Hepatocyte (in vitro differentiated cells): ENCODE results near the gene ERC2. TPM values are rescaled to one million over a fixed set of nuclear protein-coding genes. Genes with fewer than 3 reads are reported as not detected.
A peak's percentile ranks its signal among the peaks of the same experiment; 100 is the strongest.

Experiments used
- DNase-seq: peaks from one replicate; pipeline ENCODE4 v3.0.0-alpha.2; 2016; ENCODE audit warnings: low spot score
- H2AFZ ChIP-seq: fragments of 200-600 bp; sonication (generic); 2 replicates; pipeline ENCODE4 v1.6.0; 2016; ENCODE audit warnings: antibody characterized with exemption, mild to moderate bottlenecking
- H3K27ac ChIP-seq: fragments of 200-600 bp; sonication (generic); 2 replicates; pipeline ENCODE4 v1.5.1; 2016; ENCODE audit warnings: mild to moderate bottlenecking
- H3K27me3 ChIP-seq: fragments of 200-600 bp; sonication (generic); 2 replicates; pipeline ENCODE4 v1.6.1; 2016
- H3K36me3 ChIP-seq: fragments of 200-600 bp; sonication (generic); replicated peaks from 2 replicates; pipeline ENCODE4 v1.5.1; 2016; ENCODE audit warnings: low read depth; ENCODE audit not compliant: insufficient read depth
- H3K4me1 ChIP-seq: fragments of 200-600 bp; sonication (generic); 2 replicates; pipeline ENCODE4 v1.5.1; 2016; ENCODE audit warnings: mild to moderate bottlenecking, moderate library complexity; ENCODE audit not compliant: insufficient read depth
- H3K4me2 ChIP-seq: fragments of 200-600 bp; sonication (generic); 2 replicates; pipeline ENCODE4 v1.6.0; 2016
- H3K4me3 ChIP-seq: fragments of 200-600 bp; sonication (generic); 2 replicates; pipeline ENCODE4 v1.5.1; 2016; ENCODE audit warnings: mild to moderate bottlenecking
- H3K79me2 ChIP-seq: fragments of 200-600 bp; sonication (generic); 2 replicates; pipeline ENCODE4 v1.6.0; 2017; ENCODE audit warnings: mild to moderate bottlenecking
- H3K9me2 ChIP-seq: fragments of 200-600 bp; sonication (generic); replicated peaks from 2 replicates; pipeline ENCODE4 v1.6.0; 2017; ENCODE audit warnings: mild to moderate bottlenecking; ENCODE audit not compliant: insufficient read depth
- H3K9me3 ChIP-seq: fragments of 200-600 bp; sonication (generic); 2 replicates; pipeline ENCODE4 v1.5.1; 2016; ENCODE audit warnings: low read depth, mild to moderate bottlenecking
- H4K20me1 ChIP-seq: fragments of 200-600 bp; sonication (generic); 2 replicates; pipeline ENCODE4 v1.6.0; 2016; ENCODE audit warnings: mild to moderate bottlenecking; ENCODE audit not compliant: insufficient read depth, poor library complexity, severe bottlenecking
- EZH2 ChIP-seq: fragments of 200-600 bp; sonication (generic); IDR thresholded peaks from 2 replicates; pipeline ENCODE4 v1.6.1; 2016; ENCODE audit warnings: antibody characterized with exemption, mild to moderate bottlenecking, borderline replicate concordance
- EZH2phosphoT487 ChIP-seq: fragments of 200-600 bp; sonication (generic); IDR thresholded peaks from one replicate; pipeline ENCODE4 v1.6.1; 2018; ENCODE audit warnings: antibody characterized with exemption, mild to moderate bottlenecking, low read depth, moderate library complexity; ENCODE audit not compliant: unreplicated experiment, severe bottlenecking
- WGBS: methylation state at CpG from one replicate; pipeline ENCODE4 v1.1.6; 2016; ENCODE audit warnings: low lambda C conversion rate; ENCODE audit errors: missing lambda C conversion rate; 5-methylcytosine and 5-hydroxymethylcytosine counted together
- polyA plus RNA-seq: library from polyadenylated mRNA; unstranded; fragments of >200 nt; fragmentation: Nextera tagmentation; extraction: Ambion mirVana; gene quantifications from 2 replicates; pipeline ENCODE4 v1.2.1, GENCODE V29; 2016
- total RNA-seq: library from RNA; depleted of rRNA; stranded (reverse); fragments of >200 nt; gene quantifications from 2 replicates; pipeline ENCODE4 v1.2.3, GENCODE V29; 2014
- TF ChIP-seq, protein P1 (sequence below): fragments of 200-600 bp; sonication (generic); IDR thresholded peaks from 2 replicates; pipeline ENCODE4 v1.5.1; 2016; ENCODE audit warnings: antibody characterized with exemption, mild to moderate bottlenecking; ENCODE audit not compliant: poor library complexity

Gene ERC2
- total and polyA plus RNA-seq, 2 experiments from 2014 or later, result 1.2 to 5.3 TPM

GRCh38 chr3:56424336-56424735, 43.9 kb downstream of the ERC2 start:
- Histone ChIP-seq H4K20me1 (no peaks in the 10 kb centered on the region), H3K27me3 (no peaks in the 10 kb centered on the region), H3K27ac (peak overlapping the region; percentile 59), H3K9me2 (no peaks in the 10 kb centered on the region), H3K4me1 (no peaks in the 10 kb centered on the region), H3K4me3 (no peak overlapping the region), H3K9me3 (no peaks in the 10 kb centered on the region), H2AFZ (no peak overlapping the region), H3K4me2 (no peak overlapping the region), H3K79me2 (no peaks in the 10 kb centered on the region), H3K36me3 (no peaks in the 10 kb centered on the region)
- no peak for DNase-seq
- TF ChIP-seq EZH2phosphoT487 (no peak), EZH2 (no peak)
- TF ChIP-seq, protein P1, sequence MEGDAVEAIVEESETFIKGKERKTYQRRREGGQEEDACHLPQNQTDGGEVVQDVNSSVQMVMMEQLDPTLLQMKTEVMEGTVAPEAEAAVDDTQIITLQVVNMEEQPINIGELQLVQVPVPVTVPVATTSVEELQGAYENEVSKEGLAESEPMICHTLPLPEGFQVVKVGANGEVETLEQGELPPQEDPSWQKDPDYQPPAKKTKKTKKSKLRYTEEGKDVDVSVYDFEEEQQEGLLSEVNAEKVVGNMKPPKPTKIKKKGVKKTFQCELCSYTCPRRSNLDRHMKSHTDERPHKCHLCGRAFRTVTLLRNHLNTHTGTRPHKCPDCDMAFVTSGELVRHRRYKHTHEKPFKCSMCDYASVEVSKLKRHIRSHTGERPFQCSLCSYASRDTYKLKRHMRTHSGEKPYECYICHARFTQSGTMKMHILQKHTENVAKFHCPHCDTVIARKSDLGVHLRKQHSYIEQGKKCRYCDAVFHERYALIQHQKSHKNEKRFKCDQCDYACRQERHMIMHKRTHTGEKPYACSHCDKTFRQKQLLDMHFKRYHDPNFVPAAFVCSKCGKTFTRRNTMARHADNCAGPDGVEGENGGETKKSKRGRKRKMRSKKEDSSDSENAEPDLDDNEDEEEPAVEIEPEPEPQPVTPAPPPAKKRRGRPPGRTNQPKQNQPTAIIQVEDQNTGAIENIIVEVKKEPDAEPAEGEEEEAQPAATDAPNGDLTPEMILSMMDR, result no peak
- 57% methylated on average over 1 of the region's 1 CpG for WGBS

GRCh38 chr3:56423661-56424099, 44.6 kb downstream of the ERC2 start:
- Histone ChIP-seq H3K4me1 (no peaks in the 10 kb centered on the region), H2AFZ (no peak overlapping the region), H3K9me2 (no peaks in the 10 kb centered on the region), H3K9me3 (no peaks in the 10 kb centered on the region), H3K27ac (peak overlapping the region; percentile 83), H3K36me3 (no peaks in the 10 kb centered on the region), H3K79me2 (no peaks in the 10 kb centered on the region), H3K4me3 (no peak overlapping the region), H3K27me3 (no peaks in the 10 kb centered on the region), H4K20me1 (no peaks in the 10 kb centered on the region), H3K4me2 (peak overlapping the region; percentile 58)
- DNase-seq, result peak; percentile 44
- 58% methylated on average over 5 of the region's 5 CpGs for WGBS
- TF ChIP-seq EZH2, result no peak
- TF ChIP-seq, protein P1, result no peak
- TF ChIP-seq EZH2phosphoT487, result no peak

DNA sequence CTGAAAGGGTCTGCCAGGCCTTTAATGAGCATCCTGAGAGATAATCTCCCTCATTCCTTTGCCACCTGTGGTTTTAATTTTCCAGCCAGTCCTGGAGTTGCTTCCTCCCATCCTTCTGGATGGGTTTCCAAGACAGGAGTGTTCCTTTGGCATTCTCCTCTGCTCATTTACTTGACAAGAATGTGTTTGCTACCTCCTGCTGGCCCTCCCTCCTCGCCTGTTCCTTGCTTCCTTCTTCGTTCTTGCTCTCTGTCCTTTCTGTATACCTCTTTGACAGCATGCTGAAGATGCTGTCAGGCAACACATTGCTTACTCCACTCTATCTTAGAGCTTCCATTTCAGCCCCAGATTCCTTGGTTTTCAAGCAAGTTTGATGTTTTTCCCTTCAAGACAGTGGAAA, 46.0 kb downstream of the ERC2 start:
- H3K9me2 ChIP-seq, result no peaks in the 10 kb centered on the region
- no peaks in the 10 kb centered on the region for H3K4me1 ChIP-seq
- H3K27ac ChIP-seq, result no peak overlapping the region
- no peaks in the 10 kb centered on the region for H3K9me3 ChIP-seq
- no peaks in the 10 kb centered on the region for H3K27me3 ChIP-seq
- no peak overlapping the region for H3K4me2 ChIP-seq
- no peak for DNase-seq
- H3K36me3 ChIP-seq, result no peaks in the 10 kb centered on the region
- no peaks in the 10 kb centered on the region for H3K79me2 ChIP-seq
- H3K4me3 ChIP-seq, result no peak overlapping the region
- H2AFZ ChIP-seq, result no peak overlapping the region
- 87% methylated on average over 2 of the region's 2 CpGs for WGBS
- H4K20me1 ChIP-seq, result no peaks in the 10 kb centered on the region
- TF ChIP-seq, protein P1, result no peak
- no peak for TF ChIP-seq EZH2
- no peak for TF ChIP-seq EZH2phosphoT487

DNA sequence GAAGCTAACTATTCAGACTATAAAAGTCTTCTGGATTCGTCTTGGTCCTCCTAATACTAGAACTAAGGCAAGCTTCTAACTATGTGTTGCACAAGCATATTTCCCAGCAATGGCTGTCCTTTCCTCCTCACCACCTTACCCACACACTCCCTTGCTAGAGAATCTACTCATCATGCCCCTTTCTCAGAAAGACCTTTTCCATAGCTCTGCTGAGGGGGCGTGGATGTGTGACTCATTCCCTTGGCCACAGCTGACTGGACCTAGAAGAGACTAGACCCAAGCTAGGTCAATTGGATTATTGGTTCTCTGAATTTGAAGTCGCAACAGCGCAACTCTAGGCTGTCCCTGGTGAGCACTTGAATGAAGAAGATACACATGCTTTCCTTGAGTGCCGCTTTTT, 47.1 kb downstream of the ERC2 start:
- H3K27me3 ChIP-seq, result no peaks in the 10 kb centered on the region
- H3K79me2 ChIP-seq, result no peaks in the 10 kb centered on the region
- no peaks in the 10 kb centered on the region for H3K9me2 ChIP-seq
- 97% methylated on average over 5 of the region's 5 CpGs for WGBS
- H3K4me2 ChIP-seq, result no peak overlapping the region
- no peaks in the 10 kb centered on the region for H3K36me3 ChIP-seq
- no peak overlapping the region for H3K27ac ChIP-seq
- no peaks in the 10 kb centered on the region for H3K9me3 ChIP-seq
- no peak overlapping the region for H2AFZ ChIP-seq
- H4K20me1 ChIP-seq, result no peaks in the 10 kb centered on the region
- TF ChIP-seq, protein P1, result no peak
- TF ChIP-seq EZH2phosphoT487 (no peak), EZH2 (no peak)
- no peak overlapping the region for H3K4me3 ChIP-seq
- DNase-seq, result no peak
- no peaks in the 10 kb centered on the region for H3K4me1 ChIP-seq
